DOHH2 (cell line): ENCODE measurements around the gene PARS2.
A peak's percentile ranks its signal among the peaks of the same experiment; 100 is the strongest.

Experiments used
- H3F3A ChIP-seq: fragments of 200-600 bp; sonication (generic), shearing (Covaris generic); 2 replicates; pipeline ENCODE4 v1.6.0; 2016; ENCODE audit warnings: antibody characterized with exemption, mild to moderate bottlenecking; ENCODE audit not compliant: control insufficient read depth, insufficient read depth
- H3K27ac ChIP-seq: fragments of 200-600 bp; sonication (generic); 2 replicates; pipeline ENCODE4 v1.5.1; 2014; ENCODE audit warnings: low read depth, mild to moderate bottlenecking, low read length, moderate library complexity
- H3K27me3 ChIP-seq: fragments of 200-600 bp; sonication (generic); 2 replicates; pipeline ENCODE4 v1.6.1; 2014; ENCODE audit warnings: mild to moderate bottlenecking, low read length, mixed read lengths; ENCODE audit not compliant: control insufficient read depth
- H3K36me3 ChIP-seq: fragments of 200-600 bp; sonication (generic); 2 replicates; pipeline ENCODE4 v1.6.1; 2014; ENCODE audit warnings: mild to moderate bottlenecking, low read length, moderate library complexity, mixed read lengths; ENCODE audit not compliant: control insufficient read depth
- H3K4me1 ChIP-seq: fragments of 200-600 bp; sonication (generic); 2 replicates; pipeline ENCODE4 v1.6.1; 2014; ENCODE audit warnings: mild to moderate bottlenecking, low read length, mixed read lengths; ENCODE audit not compliant: control insufficient read depth
- H3K4me2 ChIP-seq: fragments of 200-600 bp; sonication (generic); 2 replicates; pipeline ENCODE4 v1.6.0; 2014; ENCODE audit warnings: mild to moderate bottlenecking, low read length, moderate library complexity
- H3K4me3 ChIP-seq: fragments of 200-600 bp; sonication (generic); 2 replicates; pipeline ENCODE4 v1.5.1; 2014; ENCODE audit warnings: mild to moderate bottlenecking, low read length, mixed read lengths
- H3K79me2 ChIP-seq: fragments of 200-600 bp; sonication (generic); 2 replicates; pipeline ENCODE4 v1.6.1; 2014; ENCODE audit warnings: mild to moderate bottlenecking, low read length, mixed read lengths; ENCODE audit not compliant: control insufficient read depth
- H3K9me2 ChIP-seq: fragments of 200-600 bp; sonication (generic); replicated peaks from 2 replicates; pipeline ENCODE4 v1.6.1; 2014; ENCODE audit warnings: mild to moderate bottlenecking, low read length, mixed read lengths; ENCODE audit not compliant: control insufficient read depth
- H3K9me3 ChIP-seq: fragments of 200-600 bp; sonication (generic); 2 replicates; pipeline ENCODE4 v1.6.1; 2014; ENCODE audit warnings: antibody characterized with exemption, low read length, mixed read lengths; ENCODE audit not compliant: control insufficient read depth, insufficient read depth
- H4K20me1 ChIP-seq: fragments of 200-600 bp; sonication (generic); 2 replicates; pipeline ENCODE4 v1.6.0; 2014; ENCODE audit warnings: low read depth, mild to moderate bottlenecking, antibody characterized with exemption, low read length, moderate library complexity; ENCODE audit not compliant: control insufficient read depth, insufficient read depth
- EZH2phosphoT487 ChIP-seq: fragments of 200-600 bp; sonication (generic); IDR thresholded peaks from 2 replicates; pipeline ENCODE4 v1.6.1; 2017; ENCODE audit warnings: borderline replicate concordance, mild to moderate bottlenecking, antibody characterized with exemption, low read length, moderate library complexity, mixed read lengths
- TF ChIP-seq, protein P1 (sequence below): fragments of 200-600 bp; sonication (generic); IDR thresholded peaks from one replicate; pipeline ENCODE4 v1.5.1; 2014; ENCODE audit warnings: antibody characterized with exemption, mild to moderate bottlenecking, low read depth, low read length; ENCODE audit not compliant: poor library complexity, severe bottlenecking

PARS2 gene

DNA sequence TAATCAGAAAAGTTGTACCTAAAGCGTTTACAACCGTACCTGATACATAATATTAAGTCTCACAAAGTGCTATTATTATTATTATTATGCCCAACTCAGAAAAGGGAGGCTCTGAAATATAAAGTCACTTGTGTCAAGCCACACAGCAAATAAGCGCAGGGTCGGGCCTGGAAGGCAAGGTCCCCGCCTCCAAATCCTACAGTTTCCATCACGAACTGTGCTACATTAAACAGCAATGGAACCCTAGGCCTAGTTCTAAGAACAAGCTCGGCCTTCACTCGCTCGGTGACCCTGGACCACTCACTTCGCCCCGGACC, 549 bp downstream of the PARS2 start:
- Histone ChIP-seq H3K27me3 (no peaks in the 10 kb centered on the region), H3K4me1 (peaks cover 25% of the 10 kb centered on the region), H3K4me2 (peak overlapping the region; percentile 79), H3K79me2 (peaks cover 22% of the 10 kb centered on the region), H3F3A (no peaks in the 10 kb centered on the region), H3K9me3 (no peaks in the 10 kb centered on the region), H3K4me3 (peak overlapping the region; percentile 87), H4K20me1 (no peaks in the 10 kb centered on the region), H3K9me2 (no peaks in the 10 kb centered on the region), H3K27ac (no peak overlapping the region), H3K36me3 (no peaks in the 10 kb centered on the region; the same call in none of the 2 replicates)
- TF ChIP-seq, protein P1, sequence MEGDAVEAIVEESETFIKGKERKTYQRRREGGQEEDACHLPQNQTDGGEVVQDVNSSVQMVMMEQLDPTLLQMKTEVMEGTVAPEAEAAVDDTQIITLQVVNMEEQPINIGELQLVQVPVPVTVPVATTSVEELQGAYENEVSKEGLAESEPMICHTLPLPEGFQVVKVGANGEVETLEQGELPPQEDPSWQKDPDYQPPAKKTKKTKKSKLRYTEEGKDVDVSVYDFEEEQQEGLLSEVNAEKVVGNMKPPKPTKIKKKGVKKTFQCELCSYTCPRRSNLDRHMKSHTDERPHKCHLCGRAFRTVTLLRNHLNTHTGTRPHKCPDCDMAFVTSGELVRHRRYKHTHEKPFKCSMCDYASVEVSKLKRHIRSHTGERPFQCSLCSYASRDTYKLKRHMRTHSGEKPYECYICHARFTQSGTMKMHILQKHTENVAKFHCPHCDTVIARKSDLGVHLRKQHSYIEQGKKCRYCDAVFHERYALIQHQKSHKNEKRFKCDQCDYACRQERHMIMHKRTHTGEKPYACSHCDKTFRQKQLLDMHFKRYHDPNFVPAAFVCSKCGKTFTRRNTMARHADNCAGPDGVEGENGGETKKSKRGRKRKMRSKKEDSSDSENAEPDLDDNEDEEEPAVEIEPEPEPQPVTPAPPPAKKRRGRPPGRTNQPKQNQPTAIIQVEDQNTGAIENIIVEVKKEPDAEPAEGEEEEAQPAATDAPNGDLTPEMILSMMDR = no peak
- TF ChIP-seq EZH2phosphoT487 = no peak

DNA sequence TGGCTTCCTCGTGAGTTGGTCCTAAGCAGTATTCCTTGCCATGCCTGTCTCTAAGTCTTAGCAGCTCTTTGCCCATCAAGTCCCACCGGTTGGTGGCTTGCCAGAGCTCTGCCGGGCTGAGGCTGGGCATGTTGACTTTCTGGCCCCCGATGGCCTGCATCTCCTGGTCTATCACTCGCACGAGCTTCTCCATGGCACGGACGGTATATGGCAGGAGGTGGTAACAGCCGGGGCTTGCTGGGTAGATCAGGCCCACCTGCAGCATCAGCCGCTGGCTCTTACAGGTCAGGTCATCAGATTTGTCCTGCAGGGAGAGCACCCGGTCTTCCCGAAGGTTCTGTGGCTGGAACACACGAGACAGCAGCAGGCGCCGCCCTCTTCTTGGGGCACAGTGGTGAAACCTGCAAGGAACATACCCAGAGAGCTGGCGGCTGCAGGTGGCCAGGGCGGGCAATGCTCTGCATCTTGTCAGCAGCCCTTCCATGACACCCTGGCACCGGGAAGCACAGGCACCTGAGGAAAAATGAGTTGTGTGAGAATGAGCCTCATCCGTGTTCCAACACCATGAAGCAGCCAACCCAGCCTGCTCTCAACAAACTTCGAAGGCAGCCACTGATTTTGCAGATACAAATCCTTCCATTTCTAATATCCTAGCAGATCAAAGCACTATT, 5.5 kb downstream of the PARS2 start:
- H3K27ac ChIP-seq = no peak overlapping the region
- no peaks in the 10 kb centered on the region for H4K20me1 ChIP-seq
- no peaks in the 10 kb centered on the region for H3K9me2 ChIP-seq
- H3K79me2 ChIP-seq = peaks cover 17% of the 10 kb centered on the region
- no peak for TF ChIP-seq EZH2phosphoT487
- TF ChIP-seq, protein P1 = no peak
- no peaks in the 10 kb centered on the region for H3K27me3 ChIP-seq
- no peak overlapping the region for H3K4me2 ChIP-seq
- peaks cover 9% of the 10 kb centered on the region for H3K4me1 ChIP-seq
- no peaks in the 10 kb centered on the region for H3K9me3 ChIP-seq
- peaks cover 20% of the 10 kb centered on the region for H3K36me3 ChIP-seq
- H3F3A ChIP-seq = no peaks in the 10 kb centered on the region
- no peak overlapping the region for H3K4me3 ChIP-seq

DNA sequence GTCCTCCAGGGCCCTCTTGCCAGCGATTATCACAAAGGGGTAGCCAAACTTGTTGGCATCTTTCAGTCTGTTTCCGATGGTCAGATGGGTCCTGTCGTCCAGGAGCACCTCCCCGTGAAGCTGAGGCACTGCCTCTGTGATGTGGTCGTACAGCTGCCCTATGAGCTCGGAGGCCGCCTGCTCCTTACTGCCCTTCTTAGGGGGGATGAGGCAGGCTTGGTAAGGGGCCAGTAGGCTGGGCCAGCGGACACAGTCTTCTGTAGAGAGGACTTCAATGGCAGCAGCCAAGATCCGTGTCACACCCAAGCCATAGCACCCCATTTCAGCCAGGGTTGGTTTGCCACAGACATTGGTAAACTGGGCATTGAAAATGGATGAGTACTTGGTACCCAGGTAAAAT, 6.5 kb downstream of the PARS2 start:
- no peaks in the 10 kb centered on the region for H3K9me3 ChIP-seq

More for the DNA sequence above, 6.5 kb downstream of the PARS2 start:
- H3K27me3 ChIP-seq = no peaks in the 10 kb centered on the region
- peaks cover 20% of the 10 kb centered on the region for H3K36me3 ChIP-seq
- no peaks in the 10 kb centered on the region for H3K9me2 ChIP-seq
- H3K79me2 ChIP-seq = peaks cover 7% of the 10 kb centered on the region
- no peaks in the 10 kb centered on the region for H3F3A ChIP-seq
- TF ChIP-seq EZH2phosphoT487 = no peak
- TF ChIP-seq, protein P1 = no peak
- no peaks in the 10 kb centered on the region for H4K20me1 ChIP-seq
- no peak overlapping the region for H3K27ac ChIP-seq
- H3K4me1 ChIP-seq = peaks cover under 1% of the 10 kb centered on the region; the same call in 1 of the 2 replicates
- no peak overlapping the region for H3K4me2 ChIP-seq
- H3K4me3 ChIP-seq = no peak overlapping the region
